Measurements from ENCODE around the gene TBX18.

TBX18 gene

DNA sequence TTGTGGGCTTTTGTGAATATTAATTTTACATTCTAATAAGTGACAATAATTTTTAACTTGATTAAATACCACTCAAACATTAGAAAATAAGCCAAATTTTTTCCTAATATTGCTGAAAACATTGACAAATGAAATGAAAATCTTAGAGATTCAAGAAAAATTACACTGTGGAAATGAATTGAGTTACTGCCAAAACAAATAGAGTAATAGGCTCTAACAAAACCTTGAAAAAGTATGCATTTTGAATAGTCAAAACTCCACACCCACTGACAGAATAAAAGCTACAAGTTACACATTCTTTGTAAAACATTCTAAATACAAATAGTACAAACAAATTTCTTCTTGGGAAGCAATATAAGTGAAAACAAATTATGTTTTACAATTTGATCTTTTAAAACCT, 5.9 kb downstream of the TBX18 start:
- H3K4me3 ChIP-seq (ENCODE audit: low read depth, low read length): no peak overlapping the region
- no peak for DNase-seq (ENCODE audit: low read depth)

DNA sequence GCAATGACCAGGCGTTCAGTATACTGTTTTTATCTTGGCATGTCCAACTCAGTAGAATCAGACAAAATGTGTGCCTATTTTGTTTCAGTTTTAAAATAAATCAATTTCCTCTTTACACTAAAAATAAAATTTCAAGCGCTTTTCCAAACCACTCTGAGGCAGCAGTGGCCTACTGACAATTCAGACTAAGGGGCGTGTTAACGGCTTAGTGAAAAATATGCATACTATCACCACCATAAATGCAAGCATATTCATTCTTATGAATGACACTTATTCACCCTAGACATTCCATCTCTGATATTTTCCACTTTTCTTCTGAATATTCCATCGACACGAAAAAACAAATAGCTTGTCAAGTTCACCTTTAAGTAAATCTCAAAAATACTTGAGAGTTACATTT, 7.5 kb downstream of the TBX18 start:
- no peak for DNase-seq (ENCODE audit: low read depth)
- no peak overlapping the region for H3K4me3 ChIP-seq (ENCODE audit: low read depth, low read length)

DNA sequence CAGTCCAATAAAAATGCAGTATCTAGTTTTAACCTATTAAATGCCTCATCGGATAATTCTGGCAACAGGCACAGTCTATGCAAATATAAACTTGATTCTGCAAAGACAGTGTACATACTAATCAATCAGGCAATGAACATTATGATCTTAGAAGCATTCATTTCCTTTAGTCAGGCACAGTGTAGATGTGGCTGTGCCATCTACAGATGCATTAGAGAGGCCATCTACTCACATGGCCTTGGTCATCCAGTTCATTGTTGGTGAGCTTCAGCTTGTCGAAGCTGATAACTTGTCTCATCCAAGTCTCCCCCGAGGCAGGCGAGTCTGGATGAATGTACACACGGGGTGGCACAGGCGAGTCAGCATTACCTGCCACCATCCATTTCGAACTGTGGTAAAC, 7.9 kb downstream of the TBX18 start:
- H3K4me3 ChIP-seq (ENCODE audit: low read depth, low read length): no peak overlapping the region
- no peak for DNase-seq (ENCODE audit: low read depth)

DNA sequence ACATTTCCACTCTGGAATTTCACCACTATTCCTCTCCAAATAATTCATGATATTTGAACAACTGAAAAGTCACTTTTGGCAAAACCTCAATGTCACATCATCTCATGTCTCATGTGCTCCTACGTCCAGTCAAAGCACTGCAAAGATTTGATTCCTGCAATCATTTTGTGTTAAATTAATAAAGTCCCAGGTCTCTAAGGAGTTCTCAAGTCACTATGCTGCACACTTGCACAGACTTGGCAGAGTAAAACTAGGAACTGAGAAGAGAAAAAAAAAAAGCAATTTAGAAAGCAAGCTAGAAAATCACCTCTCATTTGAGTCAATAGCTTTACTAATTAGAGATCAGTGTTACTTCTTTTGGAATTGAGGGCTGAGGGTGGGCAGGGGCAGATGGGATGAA, 11.2 kb downstream of the TBX18 start:
- H3K4me3 ChIP-seq (ENCODE audit: low read depth, low read length): no peak overlapping the region
- no peak for DNase-seq (ENCODE audit: low read depth)

DNA sequence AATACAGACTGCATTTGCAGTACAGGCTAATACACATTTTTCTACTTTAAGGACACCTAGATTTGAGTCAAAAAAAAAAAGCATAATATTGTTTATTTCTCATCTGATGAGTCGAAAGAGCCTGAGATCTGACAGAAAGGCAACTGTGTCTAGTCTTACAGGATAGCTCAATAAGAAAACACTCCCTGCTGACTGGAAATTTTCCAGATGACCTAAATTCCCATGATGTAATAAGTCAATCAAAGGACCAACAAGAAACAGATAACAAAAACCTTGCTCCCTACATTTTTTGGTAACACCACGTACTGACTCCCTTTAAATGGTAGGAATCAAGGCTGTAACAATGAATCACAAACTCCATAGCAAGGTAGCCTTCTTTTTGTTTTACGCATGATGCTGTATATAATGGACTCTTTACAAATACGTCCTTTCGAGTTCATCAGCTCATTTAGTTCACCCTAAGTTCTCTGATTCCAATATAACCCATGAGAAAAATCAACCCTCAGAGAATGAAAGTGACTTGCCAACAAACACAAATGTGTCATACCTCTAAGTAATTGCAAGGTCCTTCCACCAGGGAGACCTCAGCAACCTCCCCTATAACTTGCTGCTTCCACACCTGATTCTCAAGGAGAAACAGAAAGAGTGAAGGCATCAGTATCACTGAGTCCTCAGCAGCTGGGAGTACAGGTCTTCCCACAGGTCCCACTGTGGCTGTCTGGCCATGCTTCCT, 12.1 kb downstream of the TBX18 start:
- DNase-seq (ENCODE audit: low read depth): no peak
- no peak overlapping the region for H3K4me3 ChIP-seq (ENCODE audit: low read depth, low read length)

DNA sequence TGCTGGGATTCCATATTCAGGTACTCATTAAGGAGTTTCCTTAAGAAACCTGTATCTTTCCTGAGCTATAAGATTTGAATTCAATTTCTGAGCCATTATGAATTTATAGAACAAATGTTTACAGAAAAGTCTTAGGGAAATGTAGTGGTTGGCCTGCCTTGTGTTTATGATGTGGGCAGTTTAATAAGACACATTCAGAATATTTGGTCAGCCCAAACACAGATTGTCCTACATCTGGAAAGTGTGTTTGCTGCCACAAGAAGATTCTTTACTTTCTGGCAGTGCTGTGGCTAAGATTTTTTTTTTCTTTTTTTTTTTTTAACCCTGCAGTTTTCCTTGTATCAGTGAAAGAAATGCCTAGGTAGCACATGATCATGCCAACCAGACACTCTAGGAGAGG, 15.2 kb downstream of the TBX18 start:
- no peak for DNase-seq (ENCODE audit: low read depth)
- no peak overlapping the region for H3K4me3 ChIP-seq (ENCODE audit: low read depth, low read length)

DNA sequence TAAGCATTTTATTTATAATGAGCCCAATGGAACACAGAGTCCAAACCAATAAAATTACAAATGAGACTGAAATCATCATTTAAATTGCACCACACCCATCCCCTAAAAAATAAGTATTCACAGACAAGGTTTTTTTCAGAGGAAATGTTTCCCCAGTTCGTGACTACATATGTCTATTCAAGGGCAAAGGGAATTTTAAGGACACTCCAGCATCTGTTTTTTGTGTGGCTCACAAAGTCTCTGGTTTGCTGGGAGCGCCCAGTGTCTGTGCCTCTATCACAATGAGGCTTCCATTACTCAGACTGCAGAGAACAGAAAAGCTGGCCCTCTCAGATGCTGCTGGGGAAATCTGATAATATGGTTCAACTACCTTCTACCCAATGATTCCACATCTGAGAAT, 16.0 kb downstream of the TBX18 start:
- no peak overlapping the region for H3K4me3 ChIP-seq (ENCODE audit: low read depth, low read length)
- DNase-seq (ENCODE audit: low read depth): no peak

DNA sequence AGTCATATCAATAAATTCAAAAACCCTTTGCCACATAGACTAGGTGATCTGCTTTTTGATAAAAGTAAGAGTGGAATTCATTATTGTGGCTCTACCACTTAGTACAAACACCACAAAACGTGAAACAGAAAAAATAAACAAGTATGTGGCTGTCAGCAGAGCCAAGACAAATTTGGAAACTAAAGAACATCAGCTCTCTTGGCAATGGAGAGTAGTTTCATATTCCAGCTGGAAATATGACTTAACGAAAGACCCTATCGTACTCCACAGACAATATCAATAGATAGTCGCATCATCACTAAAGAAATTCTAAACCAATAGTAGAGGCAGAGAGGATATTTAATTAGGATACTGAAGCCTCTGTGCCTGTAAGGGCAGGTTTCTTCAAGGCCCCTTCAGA, 20.8 kb downstream of the TBX18 start:
- H3K4me3 ChIP-seq (ENCODE audit: low read depth, low read length): no peak overlapping the region
- DNase-seq (ENCODE audit: low read depth): no peak

DNA sequence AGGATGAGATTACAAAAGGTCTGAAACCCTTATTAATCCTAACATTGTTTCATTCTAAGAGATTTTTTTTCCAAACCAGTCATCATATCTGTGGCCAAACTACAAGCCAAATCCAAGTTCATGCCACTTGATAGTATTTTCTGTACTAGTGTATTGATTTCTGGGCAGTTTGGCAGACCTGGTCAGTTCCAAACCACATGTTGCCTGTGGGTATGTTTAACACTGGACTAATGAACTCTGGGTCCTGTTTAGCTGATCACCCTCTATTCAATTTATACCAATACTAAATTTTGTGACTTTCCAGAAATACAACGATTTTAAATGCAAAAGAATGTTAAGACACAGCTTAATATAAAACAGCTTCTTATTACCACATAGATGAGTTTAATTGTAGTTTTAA, 24.0 kb downstream of the TBX18 start:
- DNase-seq (ENCODE audit: low read depth): no peak
- H3K4me3 ChIP-seq (ENCODE audit: low read depth, low read length): no peak overlapping the region

DNA sequence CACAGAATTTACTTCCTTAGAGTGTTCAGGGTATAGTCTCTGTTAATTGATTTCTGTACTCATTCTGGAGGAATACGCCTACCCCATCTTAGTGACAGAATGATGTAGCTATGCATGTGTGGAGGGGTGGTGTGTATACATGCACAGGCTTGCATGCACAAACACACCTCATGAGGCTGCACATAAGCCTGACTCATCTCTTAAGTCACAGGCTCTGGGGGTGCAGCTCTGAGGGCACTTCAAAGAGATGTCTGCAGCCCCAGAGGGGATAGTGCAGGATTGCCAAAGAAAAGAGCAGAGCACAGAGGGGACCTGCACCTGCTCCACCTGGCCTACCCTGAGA, 24.6 kb downstream of the TBX18 start:
- no peak overlapping the region for H3K4me3 ChIP-seq (ENCODE audit: low read depth, low read length)
- DNase-seq (ENCODE audit: low read depth): no peak

DNA sequence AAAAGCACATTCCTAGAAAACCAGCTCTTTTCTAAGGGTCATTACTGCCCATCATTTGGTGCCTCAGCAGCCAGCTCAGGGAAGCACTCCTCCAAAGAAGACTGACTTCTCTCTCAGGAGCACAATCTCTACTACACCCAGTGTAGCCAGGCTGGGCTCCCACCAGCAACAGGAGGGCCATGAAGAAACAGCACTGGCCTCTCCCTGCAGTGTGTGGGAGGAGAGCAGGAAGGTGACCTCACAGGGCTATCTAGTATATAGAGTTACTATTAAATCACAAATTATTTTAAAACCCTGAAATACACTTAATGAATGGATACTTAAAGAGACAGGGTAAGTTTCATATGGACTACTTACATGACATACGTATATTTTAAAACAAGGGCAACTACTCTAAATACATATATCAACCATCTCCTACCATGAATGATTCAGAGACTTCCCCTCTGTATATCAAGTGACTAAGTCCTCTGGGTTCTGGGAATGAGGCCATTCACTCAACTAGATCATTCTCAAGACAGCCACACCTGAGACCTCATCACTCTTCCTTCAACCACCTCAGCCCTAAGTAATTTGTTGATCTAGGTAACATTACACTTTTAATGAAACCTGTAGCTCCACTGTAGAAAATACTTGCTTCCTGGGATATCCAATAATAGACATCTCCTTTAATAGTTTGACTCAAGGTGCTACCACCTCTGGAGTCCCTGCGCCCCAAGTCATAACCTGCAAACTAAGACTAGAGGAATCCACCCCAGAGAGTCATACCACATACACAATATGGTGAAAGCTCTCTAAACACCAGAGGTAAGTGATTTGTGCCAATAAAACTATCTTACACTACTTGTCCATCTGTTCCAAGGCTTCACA, 25.2 kb downstream of the TBX18 start:
- no peak overlapping the region for H3K4me3 ChIP-seq (ENCODE audit: low read depth, low read length)
- no peak for DNase-seq (ENCODE audit: low read depth)

DNA sequence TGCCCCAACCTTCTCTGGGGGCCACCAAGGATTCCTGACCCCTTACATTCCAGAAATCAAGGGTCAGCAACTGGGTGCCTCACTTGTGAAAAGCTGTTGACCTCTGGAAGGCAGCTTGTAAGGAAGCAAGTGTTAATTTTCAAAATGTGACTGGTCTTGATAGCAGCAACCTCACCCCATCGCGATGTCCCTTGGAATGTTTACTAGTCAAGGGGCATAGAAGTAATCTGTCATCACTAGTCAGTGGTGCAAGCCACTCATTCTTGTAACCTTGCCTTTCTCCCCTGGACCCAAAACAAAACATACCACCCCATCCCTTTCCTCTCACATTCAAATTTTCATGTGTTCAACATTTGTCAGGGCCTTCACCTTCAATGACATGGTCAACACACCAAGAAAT, 30.5 kb downstream of the TBX18 start:
- H3K4me3 ChIP-seq (ENCODE audit: low read depth, low read length): no peak overlapping the region
- DNase-seq (ENCODE audit: low read depth): no peak

DNA sequence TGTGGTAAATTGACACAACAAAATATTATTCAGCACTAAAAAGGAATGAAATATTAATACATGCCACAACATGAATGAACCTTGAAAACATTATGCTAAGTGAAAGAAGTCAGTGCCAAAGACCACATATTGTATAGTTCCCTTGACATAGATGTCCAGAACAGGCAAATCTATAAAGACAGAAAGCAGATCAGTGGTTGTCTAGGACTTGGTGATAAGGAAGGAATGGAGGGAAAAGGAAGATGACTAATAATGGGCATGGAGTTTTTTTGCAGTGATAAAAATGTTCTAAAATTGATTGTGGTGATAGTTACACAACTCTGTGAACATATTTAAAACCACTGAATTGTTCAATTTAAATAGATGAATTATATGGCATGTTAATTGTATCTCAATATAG, 32.5 kb downstream of the TBX18 start:
- no peak overlapping the region for H3K4me3 ChIP-seq (ENCODE audit: low read depth, low read length)
- no peak for DNase-seq (ENCODE audit: low read depth)

DNA sequence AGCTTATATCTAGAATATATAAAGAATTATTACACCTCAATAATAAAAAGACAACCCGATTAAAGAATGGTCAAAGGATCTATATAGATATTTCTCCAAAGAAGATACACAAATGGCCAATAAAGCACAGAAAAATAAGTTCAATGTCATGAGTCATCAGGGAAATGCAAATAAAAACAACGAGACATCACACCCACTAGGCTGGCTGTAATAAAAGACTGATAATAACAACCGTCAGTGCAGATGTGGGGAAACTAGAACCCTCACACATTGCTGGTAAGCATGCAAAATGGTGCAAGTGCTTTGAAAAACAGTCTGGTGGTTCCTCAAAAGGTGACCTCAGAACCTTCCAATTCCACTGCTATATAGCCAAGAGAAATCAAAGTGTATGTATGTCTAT, 33.0 kb downstream of the TBX18 start:
- H3K4me3 ChIP-seq (ENCODE audit: low read depth, low read length): no peak overlapping the region
- no peak for DNase-seq (ENCODE audit: low read depth)

DNA sequence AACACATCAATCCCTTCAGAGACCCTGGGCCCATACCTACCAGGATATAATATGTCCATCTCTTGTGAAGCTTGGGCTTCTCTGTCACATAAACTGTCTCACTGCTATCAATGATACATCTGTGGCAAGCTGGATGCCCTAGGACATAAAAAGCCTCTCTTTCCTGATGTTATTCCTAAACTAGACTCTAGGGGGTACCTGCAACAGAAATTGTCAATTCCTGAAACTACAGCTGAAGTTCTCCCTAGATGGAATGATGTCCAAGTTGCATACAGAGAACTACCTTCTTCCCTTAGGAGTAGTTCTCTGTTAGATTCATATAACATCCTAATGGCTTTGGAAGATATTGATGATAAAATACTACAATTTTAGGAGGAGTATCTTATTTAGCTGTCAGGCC, 35.8 kb downstream of the TBX18 start:
- H3K4me3 ChIP-seq (ENCODE audit: low read depth, low read length): no peak overlapping the region
- no peak for DNase-seq (ENCODE audit: low read depth)

DNA sequence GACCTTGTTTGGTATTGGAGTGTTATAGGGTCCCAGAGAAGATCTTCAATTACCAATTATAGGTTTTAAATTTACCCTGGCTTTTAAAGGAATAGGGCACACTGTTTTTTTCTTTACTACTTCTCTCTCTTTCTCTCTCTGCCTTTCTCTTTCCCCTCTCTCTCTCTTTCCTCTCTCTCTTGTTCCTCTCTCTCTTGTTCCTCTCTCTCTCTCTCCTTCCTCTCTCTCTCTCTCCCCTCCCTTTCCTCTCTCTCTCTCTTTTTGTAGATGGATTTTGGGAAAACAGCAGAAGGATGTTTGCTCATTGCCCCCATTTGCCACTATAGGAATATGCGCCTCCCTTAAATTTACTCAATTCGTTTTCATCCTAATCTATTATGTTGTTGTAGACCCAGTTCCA, 45.2 kb downstream of the TBX18 start:
- DNase-seq (ENCODE audit: low read depth): no peak
- no peak overlapping the region for H3K4me3 ChIP-seq (ENCODE audit: low read depth, low read length)

DNA sequence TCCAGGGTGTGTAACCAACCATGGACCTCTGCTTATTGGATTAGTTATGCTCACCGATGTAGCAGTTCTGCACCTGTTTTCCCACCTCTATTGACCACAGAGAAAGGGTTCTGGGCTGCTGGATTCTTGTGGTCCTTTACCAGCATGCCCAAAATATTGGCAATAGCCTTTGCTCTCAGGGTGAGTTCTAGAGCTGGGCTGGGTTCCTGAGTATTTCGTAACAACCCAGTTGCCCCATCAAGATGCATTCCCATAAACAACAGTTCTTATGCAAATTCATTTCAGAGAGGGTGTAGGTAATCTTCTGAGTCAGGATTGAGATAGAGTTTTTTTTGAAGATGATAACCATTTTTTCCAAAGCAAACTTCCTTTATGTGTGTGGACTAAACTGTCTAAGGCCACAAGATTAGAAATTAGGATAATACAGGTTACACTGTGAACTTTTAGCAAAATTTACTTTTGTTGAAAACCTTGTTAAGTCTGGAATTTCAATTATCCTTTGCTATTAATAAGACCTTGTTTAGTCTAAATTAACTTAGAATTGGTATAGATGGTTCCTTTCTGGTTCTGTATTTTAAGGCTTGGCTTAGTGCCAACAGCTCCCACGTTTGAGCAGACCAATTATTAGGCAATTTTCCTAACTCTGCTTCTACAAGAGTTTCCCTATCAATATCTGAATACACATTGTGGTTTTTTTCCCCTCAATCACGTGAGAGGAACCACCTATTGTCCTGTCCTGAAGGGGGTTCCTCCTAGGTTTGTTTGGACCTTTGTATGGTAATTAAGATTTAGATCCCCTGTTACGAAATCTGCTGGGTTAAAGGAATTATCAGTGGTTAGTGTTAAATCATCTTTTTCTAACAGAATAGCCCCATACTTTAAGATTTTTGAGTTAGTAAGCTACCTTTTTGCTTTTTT, 46.1 kb downstream of the TBX18 start:
- H3K4me3 ChIP-seq (ENCODE audit: low read depth, low read length): no peak overlapping the region
- DNase-seq (ENCODE audit: low read depth): no peak

DNA sequence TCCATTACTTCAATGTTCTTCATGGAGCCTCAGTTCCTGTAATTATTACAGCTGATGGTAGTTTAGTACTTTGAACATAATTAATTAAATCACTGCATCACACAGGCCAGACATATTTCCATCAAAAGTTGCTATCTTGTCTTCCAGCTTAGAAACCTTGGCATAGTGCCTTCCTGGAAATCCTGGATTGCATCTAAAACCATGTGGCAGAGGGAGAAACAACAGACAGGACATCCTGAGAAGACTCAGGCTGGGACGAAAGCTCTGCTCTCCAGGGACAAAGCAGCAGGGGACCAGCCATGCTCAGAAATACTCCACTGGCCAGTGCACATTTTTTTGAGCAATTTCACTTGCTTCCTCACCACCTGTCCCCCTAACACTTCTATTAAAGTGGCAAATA, 55.3 kb downstream of the TBX18 start:
- no peak for DNase-seq (ENCODE audit: low read depth)
- H3K4me3 ChIP-seq (ENCODE audit: low read depth, low read length): no peak overlapping the region

DNA sequence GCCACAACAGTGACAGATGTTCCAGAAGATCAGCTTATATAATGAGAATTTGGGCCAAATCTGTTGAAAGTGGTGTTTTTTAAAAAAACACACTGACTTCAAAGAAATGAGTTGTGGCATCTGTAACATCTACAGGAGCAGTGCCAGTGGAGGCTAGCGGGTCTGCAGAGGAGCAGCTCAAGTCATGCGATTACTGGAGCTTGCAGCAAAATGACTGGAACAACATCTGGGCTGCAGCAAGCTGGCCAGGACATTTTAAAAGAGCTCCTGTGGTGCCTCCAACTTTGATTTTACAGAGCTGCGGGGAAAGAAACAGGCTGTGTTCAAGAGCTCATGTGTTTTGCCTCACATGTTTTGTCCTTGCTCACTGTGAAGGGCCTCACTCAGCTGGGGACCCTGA, 57.2 kb downstream of the TBX18 start:
- H3K4me3 ChIP-seq (ENCODE audit: low read depth, low read length): no peak overlapping the region
- no peak for DNase-seq (ENCODE audit: low read depth)

DNA sequence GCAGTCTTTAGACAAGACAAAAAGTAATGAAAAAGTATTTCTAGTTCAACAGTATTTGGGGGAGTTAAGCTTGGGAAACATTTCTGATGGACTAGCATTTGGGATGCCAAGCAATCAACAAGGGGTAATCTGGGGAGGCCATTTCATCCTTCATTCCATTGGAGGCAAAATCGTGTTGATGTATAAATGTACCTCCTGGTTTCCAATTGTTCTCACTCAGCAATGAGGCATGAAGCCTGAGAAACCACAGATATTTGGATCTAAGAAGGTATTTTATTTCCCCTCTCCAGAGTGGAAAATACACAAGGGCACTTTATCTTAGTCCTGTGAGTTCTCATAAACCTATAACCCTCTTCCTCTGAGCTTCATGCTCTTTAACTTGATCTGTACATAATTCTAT, 68.2 kb downstream of the TBX18 start:
- no peak for DNase-seq (ENCODE audit: low read depth)

More for the DNA sequence above, 68.2 kb downstream of the TBX18 start:
- H3K4me3 ChIP-seq (ENCODE audit: low read depth, low read length): no peak overlapping the region

All from skeletal muscle cell (primary cell).